PC-3 (cell line): Measurements from ENCODE around the gene NUBPL. TPM values are rescaled to one million over a fixed set of nuclear protein-coding genes. Genes with fewer than 3 reads are reported as not detected.
"Not testable (repeated sequence)": the region's sequence is repeated elsewhere in the genome, so short reads cannot be mapped to it uniquely, and the experiment has no call there.

Source experiments
- ATAC-seq: fragments of 200-7000 bp; cut with Tn5 transposase; 2 replicates; pipeline ENCODE4 v1.9.1; 2020; ENCODE audit warnings: mild to moderate bottlenecking, moderate library complexity
- BruUV-seq: library from RNA; stranded (reverse); fragments of 400-500 nt; replicated peaks from 2 replicates; lab custom pipeline; 2021; lab: Mats Ljungman, UMichigan
- CTCF ChIA-PET: fragments of 300-600 bp; sonication (Branson Sonifier 250); formaldehyde crosslinking; loops from one replicate; lab custom pipeline; 2022; ENCODE audit warnings: antibody characterized with exemption; lab: Charles Lee
- POLR2A ChIA-PET: fragments of 300-600 bp; sonication (Branson Sonifier 250); formaldehyde crosslinking; loops from one replicate; lab custom pipeline; 2022; ENCODE audit warnings: antibody characterized with exemption; ENCODE audit not compliant: unreplicated experiment; lab: Charles Lee
- DNase-seq: peaks from one replicate; pipeline ENCODE4 v3.0.0-alpha.2; 2015
- H2AFZ ChIP-seq: fragments of 300-600 bp; sonication (generic); 2 replicates; pipeline ENCODE4 v1.6.0; 2016; ENCODE audit warnings: antibody characterized with exemption, low read length
- H3F3A ChIP-seq: fragments of 300-600 bp; sonication (generic); one replicate; pipeline ENCODE4 v1.6.0; 2017; ENCODE audit warnings: antibody characterized with exemption, low read length, control low read depth, mild to moderate bottlenecking; ENCODE audit not compliant: unreplicated experiment
- H3K27ac ChIP-seq: fragments of 300-600 bp; sonication (generic); 2 replicates; pipeline ENCODE4 v1.5.1; 2016; ENCODE audit warnings: mild to moderate bottlenecking, low read length
- H3K27me3 ChIP-seq: fragments of 300-600 bp; sonication (generic); 2 replicates; pipeline ENCODE4 v1.6.1; 2016; ENCODE audit warnings: low read length, mixed read lengths
- H3K36me3 ChIP-seq: fragments of 300-600 bp; sonication (generic); 2 replicates; pipeline ENCODE4 v1.6.1; 2016; ENCODE audit warnings: low read depth, mixed run types, low read length, mixed read lengths
- H3K4me1 ChIP-seq: fragments of 300-600 bp; sonication (generic); 2 replicates; pipeline ENCODE4 v1.5.1; 2016; ENCODE audit warnings: low read length; ENCODE audit not compliant: insufficient read depth
- H3K4me2 ChIP-seq: fragments of 300-600 bp; sonication (generic); 2 replicates; pipeline ENCODE4 v1.6.0; 2016; ENCODE audit warnings: low read length
- H3K4me3 ChIP-seq: fragments of 300-600 bp; sonication (generic); 2 replicates; pipeline ENCODE4 v1.5.1; 2016; ENCODE audit warnings: mild to moderate bottlenecking, low read length, mixed read lengths
- H3K79me2 ChIP-seq: fragments of 300-600 bp; sonication (generic); 2 replicates; pipeline ENCODE4 v1.6.1; 2017; ENCODE audit warnings: low read length, mixed read lengths
- H3K9ac ChIP-seq: fragments of 300-600 bp; sonication (generic); 2 replicates; pipeline ENCODE4 v1.6.0; 2016; ENCODE audit warnings: mild to moderate bottlenecking, low read length
- H3K9me2 ChIP-seq: fragments of 300-600 bp; sonication (generic); replicated peaks from 2 replicates; pipeline ENCODE4 v1.6.1; 2016; ENCODE audit warnings: mixed run types, low read length, mixed read lengths
- H3K9me3 ChIP-seq: fragments of 300-600 bp; sonication (generic); 2 replicates; pipeline ENCODE4 v1.6.1; 2016; ENCODE audit warnings: low read length, mixed read lengths
- H4K20me1 ChIP-seq: fragments of 300-600 bp; sonication (generic); 2 replicates; pipeline ENCODE4 v1.6.1; 2016; ENCODE audit warnings: low read length, mixed read lengths
- CTCF ChIP-seq: fragments of 300-600 bp; sonication (generic); conservative IDR thresholded peaks from 2 replicates; pipeline ENCODE4 v1.5.1; 2017; ENCODE audit warnings: antibody characterized with exemption, low read depth, mild to moderate bottlenecking, low read length
- EZH2 ChIP-seq: fragments of 300-600 bp; sonication (generic); IDR thresholded peaks from one replicate; pipeline ENCODE4 v1.6.1; 2017; ENCODE audit warnings: antibody characterized with exemption, mild to moderate bottlenecking, low read length; ENCODE audit not compliant: unreplicated experiment
- EZH2phosphoT487 ChIP-seq: fragments of 300-600 bp; sonication (generic); IDR thresholded peaks from 2 replicates; pipeline ENCODE4 v1.6.1; 2018; ENCODE audit warnings: mild to moderate bottlenecking, antibody characterized with exemption, low read length, borderline replicate concordance
- intact Hi-C: fragments of 100-400 bp; cut with micrococcal nuclease; formaldehyde crosslinking; loops from 2 replicates; pipeline ENCODE4 v1.9.0; 2023
- total RNA-seq: library from RNA; depleted of rRNA; stranded (reverse); fragments of >200 nt; gene quantifications from 2 replicates; pipeline ENCODE4 v1.2.3, GENCODE V29; 2014

Gene NUBPL
- total RNA-seq, 1 experiment from 2014 or later = 14.9 TPM

- no TSS peak for BruUV-seq
- CTCF ChIA-PET = no interaction called here
Observed at GRCh38 chr14:31854508-31855075, 293.4 kb downstream of the NUBPL start.

GRCh38 chr14:31855262-31855661, 294.1 kb downstream of the NUBPL start:
- no TSS peak for BruUV-seq
- ChIA-PET CTCF (no interaction called here), POLR2A (interaction anchor here (0.6 kb wide), 1 partner anchor 743 kb away, joined by 3 read pairs; no protein-coding TSS in a partner anchor)
- intact Hi-C loops = no loop called here
- Histone ChIP-seq H3F3A (no peaks in the 10 kb centered on the region), H3K4me1 (peaks cover 21% of the 10 kb centered on the region), H3K9ac (no peak overlapping the region), H4K20me1 (no peaks in the 10 kb centered on the region), H2AFZ (no peak overlapping the region), H3K4me3 (no peak overlapping the region), H3K27ac (no peak overlapping the region), H3K36me3 (no peaks in the 10 kb centered on the region), H3K4me2 (no peak overlapping the region), H3K79me2 (no peaks in the 10 kb centered on the region), H3K27me3 (no peaks in the 10 kb centered on the region), H3K9me3 (no peaks in the 10 kb centered on the region), H3K9me2 (0 out of 2 replicates have a peak, but pooled peaks cover 4% of the 10 kb centered on the region)
- DNase-seq = no peak
- ATAC-seq = no peak
- TF ChIP-seq CTCF (no peak), EZH2 (no peak), EZH2phosphoT487 (no peak)

More at GRCh38 chr14:31854508-31855075, 293.4 kb downstream of the NUBPL start:
- ATAC-seq (no peak), DNase-seq (no peak)
- H4K20me1 ChIP-seq = no peaks in the 10 kb centered on the region
- no peaks in the 10 kb centered on the region for H3F3A ChIP-seq
- no peak overlapping the region for H2AFZ ChIP-seq
- no peaks in the 10 kb centered on the region for H3K79me2 ChIP-seq
- no peak overlapping the region for H3K4me2 ChIP-seq
- POLR2A ChIA-PET = no interaction called here
- peaks cover 21% of the 10 kb centered on the region for H3K4me1 ChIP-seq
- H3K27me3 ChIP-seq = no peaks in the 10 kb centered on the region
- 0 out of 2 replicates have a peak, but pooled peaks cover 2% of the 10 kb centered on the region for H3K9me2 ChIP-seq
- intact Hi-C loops = no loop called here
- H3K27ac ChIP-seq = no peak overlapping the region
- no peak overlapping the region for H3K9ac ChIP-seq
- TF ChIP-seq EZH2phosphoT487 = no peak
- no peak for TF ChIP-seq CTCF
- no peak for TF ChIP-seq EZH2
- H3K9me3 ChIP-seq = no peaks in the 10 kb centered on the region
- H3K4me3 ChIP-seq = no peak overlapping the region
- no peaks in the 10 kb centered on the region for H3K36me3 ChIP-seq

GRCh38 chr14:31856003-31856402, 294.8 kb downstream of the NUBPL start:
- H3K36me3 ChIP-seq, H3K27me3 ChIP-seq, H3K4me2 ChIP-seq, BruUV-seq, DNase-seq, POLR2A ChIA-PET, ATAC-seq, CTCF ChIA-PET, H3K79me2 ChIP-seq, H3F3A ChIP-seq, intact Hi-C loops, H3K4me3 ChIP-seq, H3K9me2 ChIP-seq, H3K9ac ChIP-seq, H2AFZ ChIP-seq, H3K27ac ChIP-seq, H4K20me1 ChIP-seq, H3K9me3 ChIP-seq: not testable (repeated sequence)
- peaks cover 21% of the 10 kb centered on the region for H3K4me1 ChIP-seq
